Caki2 (cell line): ENCODE results near the gene SETDB1. TPM values are rescaled to one million over a fixed set of nuclear protein-coding genes. Genes with fewer than 3 reads are reported as not detected.

Experiments
- DNase-seq: peaks from one replicate; pipeline ENCODE4 v3.0.0-alpha.2; 2015; ENCODE audit warnings: low read depth
- in situ Hi-C: cut with HindIII; loops from 2 replicates; pipeline ENCODE4 v1.10.0; 2016; ENCODE audit warnings: low sequenced_read_pairs, low pct_unique_long_range_greater_than_20kb, mixed read lengths
- total RNA-seq: library from RNA; depleted of rRNA; stranded (reverse); fragments of >200 nt; shearing (Covaris generic); gene quantifications from 2 replicates; pipeline ENCODE4 v1.2.3, GENCODE V29; 2014; ENCODE audit warnings: low replicate concordance

The SETDB1 gene
- total RNA-seq, 1 experiment from 2014 or later, result 29.2 TPM

DNA sequence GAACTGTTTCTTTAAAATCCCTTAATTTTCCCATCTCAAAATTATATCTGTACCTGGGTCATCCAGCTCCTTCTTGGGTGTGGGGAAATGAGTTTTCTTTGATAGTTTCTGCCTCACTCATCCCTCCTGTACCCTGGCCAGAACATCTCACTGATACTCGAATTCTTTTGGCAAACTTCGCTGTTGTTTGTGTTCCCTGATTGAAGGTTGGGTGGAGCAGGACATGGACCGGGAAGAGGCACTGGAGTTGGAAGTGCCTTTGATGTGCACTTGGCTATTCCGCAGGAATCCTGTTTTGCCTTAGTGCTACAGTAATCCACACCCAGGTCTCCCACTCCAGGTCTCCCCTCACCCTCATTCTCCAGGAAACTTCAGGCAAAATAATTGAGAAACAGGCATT lies 69.3 kb downstream of the SETDB1 start:
- no peak for DNase-seq
- in situ Hi-C loops, result no loop called here

DNA sequence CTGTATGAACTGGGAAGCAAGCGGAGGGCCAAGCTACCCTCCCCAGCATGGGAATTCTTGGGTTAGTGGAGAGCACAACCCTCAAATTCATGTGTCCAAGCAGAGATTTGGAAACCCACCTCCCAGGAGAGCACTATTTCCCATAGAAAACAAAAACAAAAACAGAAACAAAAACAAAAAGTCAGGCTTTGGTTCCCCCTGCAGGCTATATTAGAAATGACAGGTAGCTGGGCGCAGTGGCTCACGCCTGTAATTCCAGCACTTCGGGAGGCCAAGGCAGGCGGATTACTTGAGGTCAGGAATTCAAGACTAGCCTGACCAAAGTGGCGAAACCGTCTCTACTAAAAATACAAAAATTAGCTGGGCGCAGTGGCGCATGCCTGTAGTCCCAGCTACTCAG lies 69.7 kb downstream of the SETDB1 start:
- no peak for DNase-seq
- in situ Hi-C loops, result no loop called here

DNA sequence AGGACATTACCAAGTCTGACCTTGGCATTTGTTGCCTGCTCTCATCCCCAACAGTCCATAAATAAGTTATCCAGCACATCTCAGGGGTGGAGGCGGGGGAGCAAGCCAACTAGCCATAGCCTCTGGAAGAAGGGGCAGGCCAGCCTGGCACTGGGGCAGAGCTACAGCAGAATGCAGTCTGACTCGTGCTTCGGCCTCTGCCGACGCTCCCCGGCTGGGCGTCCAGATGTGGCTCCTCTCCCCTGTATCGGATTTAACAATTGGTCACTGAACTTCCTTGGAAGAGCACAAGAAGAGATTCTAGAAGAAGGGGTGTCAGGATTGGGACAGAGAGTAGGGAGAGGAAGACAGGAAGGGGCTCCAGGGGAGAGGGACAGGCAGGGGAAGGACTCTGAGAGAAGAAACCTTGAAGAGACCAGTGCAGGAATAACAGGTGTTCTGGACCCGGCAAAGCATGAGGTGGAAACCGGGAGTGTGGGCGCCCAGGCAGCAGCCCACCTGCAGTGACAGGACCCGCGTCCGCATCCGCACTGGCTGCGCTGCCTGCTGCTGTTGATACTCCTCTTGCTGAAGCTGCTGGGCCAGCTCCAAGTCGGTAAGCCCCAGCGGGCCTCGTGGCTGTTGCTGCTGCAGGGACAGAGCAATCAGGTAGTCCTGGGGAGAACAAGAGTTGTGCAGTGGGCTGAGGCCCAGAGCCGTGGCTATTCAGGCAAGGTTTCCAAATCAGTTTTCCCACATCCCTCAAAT lies 71.1 kb downstream of the SETDB1 start:
- in situ Hi-C loops, result no loop called here

DNA sequence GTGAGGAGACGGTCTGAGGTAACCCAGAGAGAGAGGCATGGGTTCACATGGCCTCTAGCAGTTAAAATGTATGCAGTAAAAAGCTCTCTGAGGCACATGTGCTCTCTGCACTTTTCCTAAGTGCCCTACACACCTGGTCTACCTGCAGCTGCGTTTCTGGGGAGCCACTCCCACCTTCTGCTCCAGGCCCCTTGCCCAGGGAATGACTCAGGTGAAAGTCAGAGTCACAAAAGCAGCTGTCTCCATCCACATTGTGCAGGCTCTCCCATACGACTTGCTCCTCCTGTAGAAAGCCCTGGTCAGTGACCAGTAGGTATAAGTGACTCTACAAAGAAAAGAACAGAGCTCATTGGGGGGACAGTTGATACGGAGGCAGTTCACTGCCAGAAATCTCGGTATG lies 71.8 kb downstream of the SETDB1 start:
- in situ Hi-C loops, result no loop called here
- no peak for DNase-seq

More for the DNA sequence above, 71.1 kb downstream of the SETDB1 start:
- DNase-seq, result no peak

DNA sequence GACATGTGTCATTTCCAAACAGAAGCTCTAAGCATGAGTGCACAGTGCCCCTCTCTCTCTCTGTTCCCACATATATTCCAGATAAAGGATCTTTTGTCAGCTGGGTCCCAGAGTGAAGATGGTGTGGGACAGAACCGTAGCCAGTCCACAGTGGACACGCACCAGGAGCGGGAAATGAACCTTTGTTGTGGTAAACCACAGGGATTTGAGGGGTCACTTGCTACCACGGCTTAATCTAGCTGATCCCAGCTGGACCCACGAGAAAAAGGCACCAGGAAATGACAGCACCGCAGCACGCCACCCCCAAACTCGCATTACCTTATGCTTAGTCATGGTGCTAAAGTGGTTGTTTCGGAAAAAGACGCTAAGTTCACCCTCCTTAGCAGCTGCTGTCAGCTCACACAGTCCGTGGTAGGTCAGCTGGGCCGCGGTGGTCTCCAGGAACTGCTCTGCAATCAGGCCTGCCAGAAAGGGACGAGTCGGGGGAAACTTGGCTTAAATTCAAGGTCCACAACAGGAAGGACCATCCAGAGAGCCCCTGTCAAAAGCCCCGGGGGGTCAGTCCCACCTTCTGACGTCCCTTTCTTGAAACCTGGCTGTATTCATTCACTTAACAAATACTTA lies 73.0 kb downstream of the SETDB1 start:
- in situ Hi-C loops, result no loop called here
- DNase-seq, result no peak

DNA sequence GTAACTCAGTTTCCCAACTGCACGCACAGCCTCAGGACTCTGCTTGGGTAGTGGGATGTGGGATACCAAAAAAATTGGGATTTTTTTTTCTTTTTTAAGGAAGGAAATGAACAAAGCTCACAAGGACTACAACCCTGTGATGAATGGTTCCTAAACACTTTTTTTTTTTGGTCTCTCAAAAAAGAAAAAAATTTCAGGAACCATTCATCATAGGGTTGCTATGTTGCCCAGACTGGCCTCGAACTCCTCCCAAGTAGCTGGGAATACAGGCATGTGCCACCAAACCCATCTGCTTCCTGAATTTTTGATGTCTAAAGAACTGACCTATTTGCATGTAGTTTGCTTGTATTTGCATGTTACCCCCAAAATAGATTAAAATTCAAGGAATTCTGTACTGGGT lies 73.8 kb downstream of the SETDB1 start:
- in situ Hi-C loops, result no loop called here
- no peak for DNase-seq

DNA sequence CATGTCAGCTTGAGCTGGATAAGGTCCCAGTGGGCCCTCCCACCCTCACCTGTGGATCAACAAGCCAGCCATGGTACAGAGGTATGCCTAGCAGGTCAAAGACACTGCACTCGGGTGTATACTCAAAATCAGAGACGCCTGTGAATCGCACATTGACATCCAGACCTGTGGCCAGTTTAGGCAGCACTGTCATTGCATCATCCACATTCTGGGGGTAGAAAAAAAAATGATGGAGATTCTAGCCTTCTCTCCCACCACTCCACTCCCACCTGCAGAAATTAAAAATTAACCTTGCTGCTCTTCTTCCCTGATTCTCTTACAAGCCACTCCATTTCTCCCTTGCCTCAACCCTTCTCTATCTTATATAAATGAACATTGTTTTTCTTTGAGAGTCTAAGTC lies 74.2 kb downstream of the SETDB1 start:
- in situ Hi-C loops, result no loop called here
- DNase-seq, result no peak

DNA sequence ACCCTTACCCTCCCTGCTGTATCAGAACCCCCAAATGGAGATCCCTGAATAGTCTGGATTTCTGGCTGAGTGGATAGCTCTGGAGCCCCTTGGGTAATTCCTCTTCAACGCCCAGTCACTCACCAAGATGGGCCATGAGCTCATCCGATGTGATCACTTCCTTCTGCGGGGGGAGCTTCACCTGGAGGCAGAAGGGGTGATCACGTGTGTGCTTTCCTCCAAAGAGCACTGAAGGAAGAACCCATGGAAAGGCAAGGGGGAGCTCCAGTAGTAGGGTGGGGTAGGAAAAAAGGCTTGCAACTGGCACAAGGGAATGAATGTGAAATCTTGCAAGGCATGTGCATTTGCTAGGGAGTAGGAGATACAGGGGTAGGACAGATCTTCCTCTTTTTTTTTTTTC lies 75.4 kb downstream of the SETDB1 start:
- in situ Hi-C loops, result no loop called here
- no peak for DNase-seq

GRCh38 chr1:151002051-151002450 lies 75.9 kb downstream of the SETDB1 start:
- in situ Hi-C loops, result no loop called here
- DNase-seq, result no peak

DNA sequence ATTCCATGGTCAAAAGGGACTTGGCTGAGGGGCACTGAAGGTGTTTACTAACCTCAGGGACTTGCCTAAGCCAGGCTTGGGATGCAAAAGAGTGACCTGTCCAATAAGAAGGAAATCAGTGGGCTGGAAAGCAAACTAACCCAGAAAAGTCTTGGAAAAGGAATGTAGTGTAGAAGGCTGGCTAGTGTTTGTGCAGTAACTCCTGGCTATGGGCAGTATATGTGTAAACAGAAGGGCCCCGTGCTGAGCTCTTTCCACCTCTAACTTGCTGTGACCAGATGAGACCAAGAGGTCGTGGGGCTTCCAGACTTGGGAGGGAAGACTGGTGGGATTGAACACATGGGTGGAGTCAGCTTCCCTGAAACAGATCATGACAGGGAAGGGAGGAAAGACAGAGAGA lies 76.4 kb downstream of the SETDB1 start:
- in situ Hi-C loops, result no loop called here
- DNase-seq, result no peak

DNA sequence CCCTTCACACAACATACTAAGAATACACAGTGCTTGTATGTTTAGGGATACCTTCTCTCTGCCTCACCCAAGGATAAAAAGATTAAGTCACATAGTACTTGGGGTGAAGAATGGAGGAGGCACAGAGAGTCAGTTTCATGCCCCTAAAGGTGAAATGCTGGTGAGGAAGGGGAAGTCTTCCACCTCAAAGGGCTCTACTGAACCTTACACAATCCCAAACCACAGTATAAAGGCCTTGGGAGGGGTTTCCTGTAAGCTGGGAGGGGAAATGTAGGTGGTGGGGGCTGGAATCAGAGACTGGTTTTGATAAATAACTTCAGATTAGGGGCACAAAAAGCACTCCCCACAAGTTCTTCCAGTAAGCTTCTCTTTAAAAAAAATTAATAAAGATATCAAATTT lies 77.0 kb downstream of the SETDB1 start:
- in situ Hi-C loops, result no loop called here
- no peak for DNase-seq

DNA sequence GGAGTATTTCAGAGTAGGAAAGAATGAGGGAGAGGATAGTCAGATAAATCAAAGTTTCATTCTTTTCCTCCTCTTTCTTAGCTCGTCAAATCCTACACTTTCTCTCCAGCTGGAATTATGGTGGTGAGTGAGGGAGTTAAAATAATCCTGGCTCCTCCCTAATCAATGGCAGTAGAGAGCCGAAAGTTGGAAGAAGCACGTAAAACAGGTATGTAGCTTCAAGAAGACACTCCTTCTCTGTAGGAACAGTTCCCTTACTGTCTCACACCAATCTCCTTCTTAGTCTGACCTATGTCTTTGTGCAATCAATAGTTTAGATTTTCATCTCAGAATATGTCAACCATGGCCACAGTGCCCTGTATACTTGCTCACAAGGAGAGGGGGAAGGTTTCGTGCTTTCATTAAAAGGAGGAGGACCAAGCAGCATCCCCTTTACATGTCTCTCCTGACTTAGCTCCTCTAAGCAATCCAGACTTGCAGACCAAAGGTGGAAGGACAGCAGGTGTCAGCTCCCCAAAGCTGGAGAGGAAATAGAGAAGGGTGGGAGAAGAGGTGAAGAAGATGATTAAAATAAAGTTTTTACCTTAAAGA lies 79.7 kb downstream of the SETDB1 start:
- no peak for DNase-seq
- in situ Hi-C loops, result no loop called here

GRCh38 chr1:151006327-151007052 lies 80.3 kb downstream of the SETDB1 start, which contains the start of gene MINDY1:
Gene MINDY1, minus strand, starts transcription at chr1:151006902. Its CDS starts 4,285 bp downstream, at chr1:151002617.
- peak; percentile 84 for DNase-seq
- in situ Hi-C loops, result no loop called here

- DNase-seq, result no peak
- in situ Hi-C loops, result no loop called here
Observed at GRCh38 chr1:151007853-151008243, 81.7 kb downstream of the SETDB1 start.

GRCh38 chr1:151008244-151009205 lies 82.4 kb downstream of the SETDB1 start, which contains the start of gene PRUNE1:
Gene PRUNE1, plus strand, starts transcription at chr1:151008449. Its CDS starts 184 bp downstream, at chr1:151008633.
- in situ Hi-C loops, result no loop called here
- DNase-seq, result peak; percentile 95

DNA sequence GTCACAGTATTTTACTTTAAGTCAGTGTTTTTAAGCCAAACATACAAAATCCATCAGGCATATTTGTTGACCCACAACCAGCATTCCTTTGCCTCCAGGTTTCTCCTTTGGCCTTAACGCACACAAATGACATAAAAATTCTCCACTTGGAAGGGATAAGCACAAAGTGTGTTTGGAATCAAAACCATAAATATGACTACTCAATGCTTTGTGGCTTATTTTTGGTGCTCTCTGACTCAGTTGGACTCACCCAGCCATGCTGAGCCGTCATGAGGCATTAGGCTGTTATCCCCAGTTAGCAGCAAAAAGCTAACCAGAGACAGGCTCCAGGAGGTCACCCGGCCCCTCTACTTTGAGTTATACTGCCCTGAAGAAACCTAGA lies 83.0 kb downstream of the SETDB1 start:
- in situ Hi-C loops, result no loop called here
- DNase-seq, result no peak

- in situ Hi-C loops, result no loop called here
- DNase-seq, result no peak
Observed at GRCh38 chr1:151009674-151010345, 83.6 kb downstream of the SETDB1 start.
